GM19397 (cell line): Measurements from ENCODE around the gene NFIB.

Experiments
- ATAC-seq: cut with Tn5 transposase; IDR thresholded peaks from one replicate; pipeline ENCODE4 v1.9.1; 2021; ENCODE audit warnings: mild to moderate bottlenecking, moderate library complexity; ENCODE audit not compliant: unreplicated experiment

NFIB gene

DNA sequence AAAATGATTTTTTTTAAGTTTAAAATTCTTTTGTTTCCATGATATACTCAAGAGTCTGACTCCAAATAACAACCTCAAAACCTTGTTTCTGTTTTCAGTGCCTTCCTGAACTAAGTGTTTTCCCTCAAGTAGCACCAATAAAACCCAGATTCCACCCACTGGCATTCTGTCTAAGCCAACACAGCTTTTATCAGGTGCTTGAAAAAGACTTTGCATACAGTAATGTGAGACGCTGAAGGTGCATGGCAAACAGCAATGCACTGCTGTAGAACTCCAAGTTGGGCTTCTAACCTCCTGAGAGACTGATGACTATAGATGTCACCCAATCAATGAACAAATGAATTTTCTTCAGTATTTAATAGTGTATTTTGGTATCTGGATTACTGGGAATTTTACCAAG lies 95.7 kb downstream of the NFIB start:
- no peak for ATAC-seq

DNA sequence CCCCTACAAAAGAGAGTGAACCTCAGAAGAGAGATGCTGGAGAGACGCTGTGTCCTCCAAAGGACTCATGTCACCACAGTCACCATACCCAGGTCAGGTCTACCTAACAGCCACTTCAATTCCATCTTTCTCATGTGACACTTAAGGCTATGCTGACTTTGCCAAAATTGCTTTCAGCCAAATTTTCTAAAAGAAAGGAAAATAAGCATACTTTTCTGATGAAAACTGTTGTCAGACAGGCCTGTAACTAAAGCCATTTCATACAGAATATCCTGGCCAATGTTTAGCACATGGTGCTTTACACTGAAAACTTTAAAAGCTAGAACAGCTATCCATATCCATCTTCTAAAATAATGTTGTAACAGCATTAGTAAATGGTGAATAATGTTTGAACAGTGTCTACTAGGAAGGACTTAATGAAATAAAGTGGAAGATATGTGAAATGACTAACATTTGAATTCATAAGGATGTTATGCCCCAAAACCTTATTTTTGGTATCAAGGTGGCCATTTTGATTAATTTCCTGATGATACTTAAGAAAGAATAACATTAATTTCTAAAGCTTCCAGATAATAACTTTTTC lies 97.2 kb downstream of the NFIB start:
- ATAC-seq = no peak

DNA sequence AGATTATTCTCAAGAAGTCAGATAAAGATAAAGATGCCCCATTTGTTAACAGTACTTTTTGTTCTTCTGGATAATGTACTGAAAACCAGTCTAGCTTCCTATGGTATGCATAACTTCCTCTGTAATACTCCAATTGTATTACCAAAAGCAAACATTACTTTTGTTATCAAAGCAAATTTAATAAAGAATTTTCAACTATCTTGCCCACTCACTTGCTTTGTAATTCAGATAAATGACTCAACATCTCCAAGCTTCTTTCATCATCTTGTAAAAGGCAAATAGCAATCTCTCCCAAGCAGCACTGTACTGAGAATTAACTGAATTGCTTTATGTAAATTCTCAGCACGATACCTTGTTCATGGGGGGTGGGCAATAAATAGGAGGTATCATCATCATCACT lies 98.3 kb downstream of the NFIB start:
- no peak for ATAC-seq

DNA sequence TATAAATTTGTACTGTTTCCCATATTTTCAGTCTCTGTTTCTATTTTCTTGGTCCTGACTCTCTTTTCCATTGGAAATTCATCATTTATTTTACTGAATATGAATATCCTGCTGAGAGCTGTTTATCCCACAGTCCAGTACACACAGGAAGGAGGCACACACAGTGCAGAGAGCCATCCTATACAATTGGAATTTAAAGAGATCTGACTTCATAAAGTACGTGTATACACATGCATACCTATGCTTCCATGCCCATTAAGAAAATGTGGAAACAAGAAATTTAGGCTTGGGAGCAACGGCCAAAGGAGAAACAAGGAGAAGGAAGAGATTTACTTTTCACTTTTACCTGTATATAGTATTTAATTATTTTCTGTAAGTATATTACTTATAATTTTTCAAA lies 99.2 kb downstream of the NFIB start:
- no peak for ATAC-seq

DNA sequence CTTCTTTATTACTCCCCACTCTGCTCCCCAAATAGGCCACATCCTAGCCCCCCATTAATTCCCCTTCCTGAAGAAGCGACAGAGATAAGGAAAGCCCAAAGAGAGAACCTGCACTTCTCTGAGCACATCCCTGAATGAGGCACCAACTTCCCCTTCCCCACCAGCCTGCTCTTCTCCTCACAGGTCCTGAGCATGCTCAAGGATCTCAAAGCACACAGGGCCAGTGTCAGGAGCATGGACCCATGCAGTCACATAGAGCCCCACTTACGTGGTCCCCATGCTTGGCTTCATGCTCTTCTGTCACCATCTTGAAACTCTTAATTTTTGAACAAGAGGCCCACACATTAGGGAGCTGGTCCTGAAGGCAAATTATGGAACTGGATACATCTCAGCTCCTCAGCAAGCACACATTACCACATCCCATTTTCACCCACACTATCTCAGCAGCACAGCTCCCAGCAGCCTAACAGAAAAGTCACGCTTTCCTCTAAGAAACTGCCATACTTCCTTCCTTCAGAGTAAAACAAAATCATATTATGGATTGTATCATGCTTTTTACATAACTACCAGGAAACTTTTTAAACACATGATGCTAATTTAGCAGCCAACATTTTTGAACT lies 99.8 kb downstream of the NFIB start:
- no peak for ATAC-seq

DNA sequence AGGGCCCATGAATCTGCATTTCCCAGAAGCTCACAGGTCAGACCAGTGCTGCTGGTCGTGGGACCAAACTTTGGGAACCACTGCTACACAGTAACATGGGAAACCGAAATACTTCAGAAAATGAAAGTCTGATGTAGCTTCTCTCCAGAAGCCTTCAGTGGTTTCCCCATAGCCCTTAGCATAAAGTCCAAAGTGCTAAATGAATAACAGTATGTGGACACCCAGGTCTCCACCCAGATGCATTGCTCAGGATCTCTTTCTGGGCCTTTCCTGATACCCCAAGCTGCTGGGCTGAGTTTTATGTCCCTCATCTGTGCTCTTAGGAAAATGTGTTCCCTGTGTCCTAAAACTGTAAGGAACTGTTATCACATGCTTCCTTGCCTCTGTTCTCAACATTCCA lies 100.4 kb downstream of the NFIB start:
- ATAC-seq = no peak

DNA sequence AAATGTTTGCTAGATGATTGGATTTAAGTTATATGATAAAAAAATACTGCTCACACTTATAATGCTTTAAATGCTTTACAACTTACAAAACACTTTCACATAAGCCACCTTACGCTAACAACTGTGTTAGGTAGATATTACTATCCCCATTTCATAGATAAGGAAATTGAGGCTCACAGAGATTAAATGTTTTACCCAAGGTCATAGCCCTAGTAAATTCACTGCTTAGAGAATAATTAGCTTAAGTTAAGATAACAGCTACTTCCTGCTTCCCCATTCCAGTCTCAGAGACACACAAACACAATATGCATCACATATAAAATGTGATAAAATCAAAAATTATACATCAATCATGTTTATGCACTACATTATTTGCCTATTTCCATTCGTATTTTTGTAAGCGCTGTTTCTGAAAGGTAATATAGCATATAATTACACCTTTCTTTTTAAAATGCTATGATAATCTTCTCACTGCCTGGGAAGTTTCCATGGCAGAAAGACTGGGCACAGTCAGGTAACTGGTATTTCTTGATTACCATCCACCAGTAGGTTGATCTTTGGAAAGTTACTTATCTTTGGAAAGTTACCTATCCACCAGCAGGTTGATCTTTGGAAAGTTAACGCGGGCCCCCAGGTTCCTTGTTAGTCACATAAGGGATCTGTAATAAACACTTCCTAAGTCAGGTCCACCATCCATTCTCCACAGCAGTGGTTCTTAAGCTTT lies 101.1 kb downstream of the NFIB start:
- ATAC-seq = no peak

DNA sequence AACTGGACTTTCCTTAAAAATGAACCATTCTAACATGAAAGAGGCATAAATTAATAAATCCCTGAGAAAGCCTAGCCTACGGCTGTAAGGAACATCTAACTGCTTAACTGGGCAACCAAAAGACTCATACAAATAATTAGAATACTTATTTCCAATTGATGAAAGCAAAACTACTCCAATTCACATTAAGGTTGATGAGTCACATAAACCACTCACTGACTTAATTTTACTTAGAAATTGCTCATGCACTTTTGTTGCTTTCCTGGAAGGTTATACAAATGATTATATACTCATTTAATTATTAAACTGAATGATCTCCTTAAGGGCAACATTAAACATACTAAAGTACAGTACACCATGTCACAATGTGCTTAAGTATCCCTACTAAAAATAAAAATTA lies 101.9 kb downstream of the NFIB start:
- no peak for ATAC-seq

DNA sequence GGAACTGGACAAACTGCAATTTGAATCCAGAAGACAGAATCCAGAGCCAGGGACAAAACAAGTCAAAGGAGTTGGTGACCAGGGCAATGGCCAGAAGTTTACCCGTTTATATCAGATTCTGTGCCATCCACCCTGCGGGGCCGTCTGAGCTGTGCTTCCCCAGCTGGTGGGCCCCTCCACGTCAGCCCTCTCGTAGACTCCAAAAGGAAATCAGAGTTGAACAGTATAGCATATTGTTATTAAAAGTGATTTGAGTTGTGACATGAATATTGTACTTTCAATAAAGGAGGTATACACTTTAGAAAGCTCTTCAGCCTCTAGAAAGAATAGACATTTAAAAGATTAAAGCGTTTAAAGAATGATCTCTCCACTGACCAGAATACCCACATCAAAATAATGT lies 102.4 kb downstream of the NFIB start:
- no peak for ATAC-seq

DNA sequence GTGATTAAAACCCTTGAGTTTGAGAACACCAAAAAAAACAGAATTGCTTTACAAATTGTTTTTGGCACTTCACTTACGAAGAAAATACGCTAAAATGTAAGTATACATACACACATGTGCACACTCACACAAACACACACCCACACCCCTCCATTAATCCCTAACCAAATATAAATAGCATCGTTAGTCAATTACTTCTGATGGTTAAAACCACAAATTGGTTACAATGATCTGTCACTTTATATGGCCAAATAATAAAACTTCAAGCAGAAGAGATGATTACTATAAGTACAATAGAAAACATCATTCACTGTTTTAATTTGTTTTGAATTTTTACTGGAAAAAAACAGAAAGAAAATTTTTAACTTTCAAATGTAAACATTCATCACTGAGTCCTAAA lies 103.5 kb downstream of the NFIB start:
- ATAC-seq = no peak

DNA sequence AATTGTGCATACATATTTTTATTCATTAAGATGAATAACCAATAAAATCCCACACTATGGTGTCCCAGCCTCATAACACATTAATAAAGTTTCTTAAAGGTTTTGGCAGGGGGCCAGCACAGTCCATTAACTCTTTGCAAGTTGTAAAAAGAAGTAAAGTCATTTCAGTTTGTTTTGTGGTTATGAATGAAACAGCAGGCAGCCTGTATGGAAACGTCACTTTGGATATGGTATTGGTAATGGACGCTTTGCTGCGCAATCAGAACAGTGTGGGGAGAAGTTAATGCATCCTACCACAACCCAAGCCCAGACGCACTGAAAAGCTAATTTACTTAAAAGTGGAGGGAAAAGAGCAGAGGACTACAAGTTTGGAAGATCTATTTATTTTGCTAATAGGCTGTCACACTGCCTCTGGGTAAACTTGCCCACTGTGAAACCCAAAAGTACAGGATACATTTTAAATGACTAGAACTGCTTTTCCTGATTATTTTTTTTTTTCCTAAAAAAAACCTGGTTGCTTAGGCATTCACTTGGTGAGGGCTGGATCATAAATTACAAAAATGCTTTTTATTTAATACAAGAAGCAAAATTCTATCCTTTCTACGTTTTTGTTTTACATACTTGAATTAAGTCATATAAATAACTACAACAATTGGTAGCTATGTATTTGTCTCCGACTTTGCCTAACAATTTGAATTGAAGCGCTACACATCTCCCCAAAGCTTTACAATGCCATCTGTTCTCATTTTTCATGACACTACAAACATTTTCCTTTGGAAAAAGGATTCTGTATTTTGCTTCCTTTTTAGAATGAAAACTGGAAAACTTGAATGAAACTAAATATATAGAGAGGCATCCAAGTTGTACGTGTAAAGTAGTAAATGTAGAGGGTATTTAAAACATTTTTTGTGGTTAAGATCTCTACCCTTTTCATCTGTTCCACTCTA lies 104.3 kb downstream of the NFIB start:
- ATAC-seq = no peak

DNA sequence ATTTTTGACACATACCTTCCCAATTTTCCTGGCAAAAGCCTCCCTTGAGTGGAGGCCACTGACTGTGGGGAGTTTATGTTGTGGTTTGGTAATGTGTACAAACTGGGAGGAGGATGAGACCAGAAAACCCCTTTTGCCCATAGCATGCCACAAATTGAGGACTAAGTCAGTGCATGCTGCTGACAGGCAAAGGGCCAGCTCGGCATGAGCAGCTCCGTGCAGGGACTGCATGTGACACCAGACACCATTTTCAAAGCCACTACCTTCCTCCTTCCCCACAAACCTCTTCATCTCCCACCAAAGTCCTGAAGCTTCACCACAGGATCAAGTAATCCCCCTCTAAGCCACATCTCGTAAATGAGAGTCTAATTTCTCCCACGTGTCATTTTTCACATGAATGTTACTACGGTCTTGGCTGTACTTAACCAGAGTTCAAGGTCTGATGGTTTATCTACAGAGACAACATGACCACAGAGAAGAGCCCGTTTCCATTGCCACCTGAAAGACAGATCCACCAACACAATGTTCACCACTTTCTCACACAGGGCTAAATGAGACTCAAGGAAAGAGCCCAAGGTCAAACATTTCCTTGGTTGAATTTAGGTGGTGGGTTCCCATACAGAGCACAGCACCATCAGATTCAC lies 106.5 kb downstream of the NFIB start:
- no peak for ATAC-seq

DNA sequence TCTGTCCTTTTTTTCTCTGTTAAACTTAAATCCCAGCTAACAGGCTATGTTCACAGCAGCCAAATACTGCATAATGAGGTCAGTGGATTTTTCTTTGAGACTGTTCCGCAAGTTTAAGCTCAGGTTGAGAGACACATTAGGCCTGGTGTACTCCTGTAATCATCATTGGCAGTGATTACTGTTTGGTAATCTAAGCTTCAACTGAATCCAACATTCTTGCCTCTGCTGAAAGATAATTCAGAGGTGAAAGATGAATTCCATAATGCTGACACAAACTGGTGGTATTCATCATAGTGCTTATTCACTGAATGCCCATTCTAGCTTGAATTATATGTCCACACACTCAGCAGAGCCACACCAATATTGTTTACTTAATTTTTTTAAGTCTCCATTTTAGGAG lies 108.5 kb downstream of the NFIB start:
- no peak for ATAC-seq

DNA sequence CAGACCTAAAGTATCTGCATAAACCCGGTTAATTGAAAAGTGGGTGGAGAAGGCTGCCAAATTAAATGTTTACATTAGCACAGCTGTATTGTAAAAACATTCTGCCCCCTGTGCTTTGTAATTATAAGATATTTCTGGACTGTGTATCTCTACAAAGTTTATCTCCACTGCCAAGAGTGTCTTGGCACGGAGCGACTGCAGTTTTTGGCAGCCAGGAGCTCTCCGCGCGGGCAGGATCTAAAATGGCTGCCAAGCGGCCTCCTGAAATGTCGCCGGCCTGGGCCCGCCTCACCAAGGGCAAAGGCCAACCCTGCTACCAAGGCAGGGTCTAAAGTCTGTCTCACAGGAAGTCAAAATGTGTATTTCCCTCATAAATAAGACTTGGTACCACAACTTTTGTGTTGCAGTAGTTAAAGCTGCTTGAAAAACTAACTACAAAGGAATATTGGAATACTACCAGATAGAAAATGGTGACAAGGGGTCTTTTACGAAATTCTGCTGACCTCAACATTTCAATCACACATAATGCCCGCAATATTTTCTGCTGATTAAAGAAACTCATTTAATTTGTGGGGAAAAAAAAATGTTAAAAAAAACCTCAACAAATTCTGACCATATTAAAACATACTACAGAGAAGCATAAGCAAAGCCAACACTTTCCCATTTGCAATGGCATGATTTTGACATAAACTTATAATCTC lies 110.4 kb downstream of the NFIB start:
- no peak for ATAC-seq

DNA sequence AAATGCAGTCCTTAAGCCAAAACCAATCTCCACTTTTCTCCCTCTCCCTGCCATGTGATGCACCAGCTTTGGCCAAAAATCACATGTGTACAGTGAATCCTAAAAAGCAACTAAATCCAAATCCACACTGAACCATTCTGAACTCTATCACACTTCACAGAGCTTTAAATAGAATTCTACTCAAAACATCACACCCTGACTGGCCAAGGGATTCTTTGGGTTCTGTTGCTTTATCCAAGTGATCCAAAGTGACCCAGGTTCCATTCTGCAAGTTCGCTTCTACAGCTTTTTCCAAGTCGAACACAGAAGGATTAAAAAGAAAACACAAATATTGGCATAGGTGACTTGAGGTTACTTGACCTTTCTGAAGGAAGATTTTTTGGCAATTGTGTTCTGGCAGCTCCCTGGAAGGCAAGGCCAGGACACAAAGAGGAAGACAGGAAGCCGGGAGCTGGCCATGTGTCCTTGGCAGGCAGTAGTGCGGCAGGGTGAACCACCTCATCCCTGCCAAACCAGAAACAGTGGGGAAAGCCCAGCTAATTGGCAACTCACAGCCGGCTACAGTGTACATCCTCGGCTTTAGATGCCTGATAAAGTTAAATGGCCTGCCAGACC lies 115.0 kb downstream of the NFIB start:
- no peak for ATAC-seq

DNA sequence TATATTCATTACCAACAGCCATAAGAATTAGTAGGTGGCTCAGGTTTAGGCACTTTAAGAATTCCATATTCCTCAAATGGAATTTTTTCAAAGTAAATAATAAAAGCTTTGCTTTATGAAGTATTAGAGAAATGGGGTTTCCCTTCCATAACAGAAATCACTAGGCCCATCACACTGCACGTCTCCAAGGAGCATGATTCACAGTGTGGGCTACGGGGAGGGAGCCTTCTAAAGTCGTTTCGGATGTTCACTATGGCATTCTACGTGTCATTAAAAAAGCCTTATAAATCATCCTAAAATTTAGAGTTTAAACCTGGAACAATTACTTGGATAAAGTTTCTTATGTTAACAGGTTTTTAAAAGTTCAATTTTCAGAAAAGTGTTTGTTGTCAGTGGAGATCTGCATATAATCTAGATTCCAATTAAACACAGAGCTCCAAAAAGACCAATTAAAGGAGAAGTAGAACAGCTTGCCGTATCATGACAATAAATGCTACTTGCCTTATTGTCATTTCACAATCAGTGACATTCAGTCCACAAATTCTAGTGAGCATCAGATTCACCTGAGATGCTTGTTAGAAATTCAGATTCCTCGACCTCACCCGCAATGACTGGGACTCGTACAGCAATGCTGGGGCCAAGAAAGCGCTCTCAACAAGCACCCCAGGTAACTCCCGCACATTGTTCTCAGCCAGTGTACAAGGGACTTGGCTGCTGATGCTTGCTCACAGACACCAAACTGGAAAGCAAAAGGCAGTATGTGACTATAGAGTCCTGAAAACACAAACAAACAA lies 115.7 kb downstream of the NFIB start:
- no peak for ATAC-seq

DNA sequence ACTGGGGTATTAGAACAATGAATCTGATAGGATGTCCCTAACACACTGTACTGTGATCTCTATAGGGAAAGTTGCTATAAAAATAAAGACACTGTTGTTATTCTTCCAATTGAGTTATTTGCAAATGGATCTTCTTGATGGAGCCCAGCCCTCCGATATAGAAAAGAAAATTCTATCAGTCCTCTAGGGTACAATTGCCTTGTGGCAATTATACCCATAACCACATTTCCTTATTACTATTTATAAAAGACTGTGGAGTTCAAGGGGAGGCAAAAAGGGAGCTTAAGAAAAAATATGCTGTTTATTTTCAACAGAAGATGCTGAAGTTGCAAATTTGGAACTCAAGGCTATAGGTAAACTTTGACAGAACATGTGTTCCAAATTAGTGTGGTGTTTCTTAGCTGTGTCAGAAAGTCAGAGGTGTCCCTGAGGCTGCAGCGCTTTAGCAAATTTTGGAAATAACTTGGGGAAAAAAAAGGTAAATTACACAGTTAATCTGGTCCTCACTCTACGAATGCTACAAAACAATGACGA lies 116.5 kb downstream of the NFIB start:
- ATAC-seq = no peak

DNA sequence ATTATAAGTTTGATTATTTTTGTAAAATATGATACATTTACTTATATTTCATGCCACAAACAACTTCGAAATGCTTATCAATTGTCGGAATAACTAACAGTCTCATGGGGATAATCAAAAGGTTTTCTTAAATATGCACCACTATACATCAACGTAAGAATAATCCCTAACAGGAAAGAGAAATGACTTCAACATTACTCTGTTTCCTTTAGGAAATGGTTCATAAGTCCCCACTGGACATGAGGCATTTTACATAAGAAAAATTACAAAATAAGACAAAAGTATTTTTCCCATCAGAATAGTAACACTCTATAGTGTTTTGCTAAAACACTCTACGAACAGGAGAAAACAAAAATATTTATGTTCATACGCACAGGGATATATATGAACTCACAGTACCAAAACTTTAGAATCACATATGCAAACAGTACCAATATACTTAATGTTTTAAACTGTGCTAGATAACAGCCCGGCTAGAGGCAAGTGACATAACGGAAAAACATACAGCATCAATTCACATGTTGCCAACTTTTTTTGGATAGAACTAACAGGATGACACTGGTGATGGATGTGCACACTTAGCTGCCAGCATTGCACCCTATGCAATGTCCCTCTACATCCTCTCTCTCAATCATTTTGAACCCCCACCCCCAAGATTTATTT lies 120.5 kb downstream of the NFIB start:
- ATAC-seq = no peak
